Subcutaneous abdominal adipose tissue (tissue), 5 donors: Measurements from ENCODE around the gene ADM2.
A peak's percentile ranks its signal among the peaks of the same experiment; 100 is the strongest.

Experiments
- H3K27ac ChIP-seq: one replicate; pipeline ENCODE4 v1.7.0; 2013; ENCODE audit warnings: low read depth, mild to moderate bottlenecking, inconsistent platforms, low read length, moderate library complexity
- H3K27me3 ChIP-seq, 5 donors: one replicate each; pipeline ENCODE4 v1.7.0; 2013; ENCODE audit warnings: low read length in 5 of 5, inconsistent platforms in 1 of 5; ENCODE audit not compliant: control insufficient read depth in 5 of 5, insufficient read depth in 4 of 5
- H3K36me3 ChIP-seq, 5 donors: one replicate each; pipeline ENCODE4 v1.7.0; 2013; ENCODE audit warnings: low read length in 5 of 5; ENCODE audit not compliant: control insufficient read depth in 5 of 5, insufficient read depth in 5 of 5
- H3K4me1 ChIP-seq, 5 donors: one replicate each; pipeline ENCODE4 v1.7.0; 2013; ENCODE audit warnings: low read length in 5 of 5, mild to moderate bottlenecking in 3 of 5, moderate library complexity in 1 of 5; ENCODE audit not compliant: control insufficient read depth in 5 of 5, insufficient read depth in 5 of 5
- H3K4me3 ChIP-seq, 5 donors: one replicate each; pipeline ENCODE4 v1.7.0; 2013; ENCODE audit warnings: low read length in 5 of 5, low read depth in 1 of 5
- H3K9ac ChIP-seq, 5 donors: one replicate each; pipeline ENCODE4 v1.7.0; 2013; ENCODE audit warnings: low read length in 5 of 5, mild to moderate bottlenecking in 4 of 5, moderate library complexity in 3 of 5
- H3K9me3 ChIP-seq, 5 donors: one replicate each; pipeline ENCODE4 v1.7.0; 2013; ENCODE audit warnings: low read length in 5 of 5; ENCODE audit not compliant: control insufficient read depth in 5 of 5
- donor health status: healthy.
- donor health status: healthy.
- donor health status: healthy.
- donor health status: healthy.
- donor health status: healthy.

The ADM2 gene

DNA sequence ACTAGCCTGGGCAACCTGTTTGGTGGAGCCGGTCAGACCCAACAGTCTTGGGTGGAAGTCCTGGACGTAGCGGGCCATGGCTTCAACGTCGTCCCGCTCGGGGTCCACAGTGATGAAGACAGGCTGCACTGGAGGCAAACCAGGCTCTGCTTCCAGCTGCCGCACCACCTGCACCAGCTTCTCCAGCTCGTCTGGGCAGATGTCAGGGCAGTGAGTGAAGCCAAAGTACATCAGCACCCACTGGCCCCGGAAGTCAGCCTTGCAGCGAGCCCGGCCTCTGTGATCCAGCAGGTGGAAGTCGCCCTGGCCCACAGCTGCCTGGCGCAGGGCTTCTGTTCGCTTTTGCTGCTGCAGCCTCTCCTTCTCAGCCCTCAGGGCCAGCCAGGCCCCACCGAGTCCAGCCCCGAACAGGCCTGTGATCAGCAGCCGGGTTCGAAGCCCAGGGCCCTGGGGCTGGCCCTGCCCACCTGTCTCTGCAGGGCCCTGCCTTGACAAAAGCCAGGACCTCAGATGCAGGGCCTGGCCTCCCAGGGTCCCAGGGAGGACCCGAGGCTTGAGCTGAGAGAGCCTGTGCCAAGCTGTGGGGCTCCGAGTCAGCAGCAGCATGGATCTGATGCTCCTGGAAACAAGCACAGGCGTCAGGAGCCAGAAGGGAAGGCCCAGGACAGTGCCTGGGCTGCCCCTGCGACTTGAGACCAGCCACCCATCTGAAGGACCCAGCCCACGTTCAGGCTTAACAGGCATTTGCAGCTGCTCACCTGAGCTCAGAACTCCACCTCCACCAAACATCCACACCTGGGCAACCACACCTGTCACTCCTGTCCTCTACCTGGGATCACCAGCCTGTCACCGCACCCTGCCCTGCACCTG, 42.7 kb downstream of the ADM2 start:
- peak overlapping the region; percentile 95 for H3K27ac ChIP-seq
- peaks cover 7 to 49% (median 34%) of the 10 kb centered on the region in 5 donors for H3K4me1 ChIP-seq
- peak overlapping the region; percentile 66 to 78 (median 68) for H3K4me3 ChIP-seq
- H3K36me3 ChIP-seq, result peaks cover 0 to 43% (median 39%) of the 10 kb centered on the region in 5 donors
- no peaks in the 10 kb centered on the region for H3K27me3 ChIP-seq
- H3K9me3 ChIP-seq, result no peaks in the 10 kb centered on the region
- peak overlapping the region in 3 of 5 donors; percentile 71 to 84 (median 73) for H3K9ac ChIP-seq

DNA sequence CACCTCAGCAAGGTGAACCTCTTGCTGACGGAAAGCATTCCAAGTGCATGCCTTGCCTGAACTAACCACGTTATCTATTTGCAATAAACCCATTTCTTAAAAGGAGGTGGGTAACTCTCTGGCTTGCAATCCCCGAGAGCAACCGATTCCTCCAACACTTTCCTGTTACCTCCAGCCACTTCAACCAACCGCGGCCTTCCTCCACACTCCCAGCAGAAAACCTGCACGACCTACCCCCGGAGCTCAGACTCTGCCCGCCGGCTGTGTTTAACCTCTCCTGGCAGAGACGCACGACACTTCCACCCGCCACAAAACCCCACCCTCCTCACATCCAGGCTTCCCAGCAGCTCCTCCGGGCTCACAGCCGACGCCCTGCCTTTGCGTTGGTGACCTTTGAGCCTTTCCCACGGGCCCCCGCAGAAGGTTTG, 43.3 kb downstream of the ADM2 start:
- no peaks in the 10 kb centered on the region for H3K27me3 ChIP-seq
- no peaks in the 10 kb centered on the region for H3K9me3 ChIP-seq
- peaks cover 0 to 37% (median 32%) of the 10 kb centered on the region in 5 donors for H3K36me3 ChIP-seq
- peak overlapping the region; percentile 95 for H3K27ac ChIP-seq
- H3K4me3 ChIP-seq, result peak overlapping the region; percentile 66 to 78 (median 68)
- H3K9ac ChIP-seq, result peak overlapping the region; percentile 26 to 84 (median 73)
- peaks cover 7 to 56% (median 40%) of the 10 kb centered on the region in 5 donors for H3K4me1 ChIP-seq

DNA sequence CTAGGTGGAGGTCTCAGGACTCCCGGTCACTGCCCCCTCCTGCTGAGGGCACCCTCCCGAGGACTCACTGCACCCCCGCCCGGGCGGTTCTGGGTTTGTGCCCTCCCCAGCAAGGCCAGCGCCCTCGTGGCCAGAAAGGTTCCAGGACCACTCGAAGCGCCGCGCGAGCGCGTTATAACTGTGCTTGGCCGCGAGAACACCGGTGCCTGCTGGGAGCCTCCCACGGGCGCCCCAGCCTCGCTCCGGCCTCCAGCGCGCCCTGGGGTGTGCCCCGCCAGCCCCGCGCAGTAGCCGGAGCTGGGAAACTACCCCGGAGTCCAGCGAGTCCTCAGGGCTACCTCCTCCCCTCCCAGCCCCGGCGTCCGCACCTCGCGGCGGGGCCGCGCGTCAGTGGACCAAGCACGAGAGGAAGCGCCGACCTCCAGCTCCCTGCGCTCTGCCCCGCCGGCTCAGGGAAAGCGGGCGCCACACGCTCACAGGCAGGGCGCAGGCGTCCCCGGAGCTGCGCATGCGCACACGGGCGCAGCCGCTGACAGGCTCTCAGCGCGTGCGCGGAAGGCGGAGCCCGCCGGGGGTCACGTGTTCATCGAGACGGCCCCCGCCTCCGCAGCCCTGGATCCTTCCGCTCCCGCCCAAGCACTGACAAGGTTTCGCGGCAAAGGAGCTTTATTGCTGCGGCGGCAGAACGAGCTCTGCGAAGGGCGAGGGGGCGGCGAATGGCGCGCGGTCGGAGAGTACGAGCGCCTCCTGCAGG, 43.9 kb downstream of the ADM2 start, which contains the start of gene SCO2:
Gene SCO2 (minus strand): TSS at position 495 of the 754 bp plus-strand sequence. CDS start 1,187 bp downstream, outside the sequence.
- Histone ChIP-seq H3K9ac (peak within 1 kb of the TSS; percentile 26 to 92 (median 74)), H3K9me3 (no peaks in the 10 kb centered on the region), H3K4me3 (peak within 1 kb of the TSS; percentile 66 to 78 (median 68)), H3K36me3 (peaks cover 0 to 36% (median 32%) of the 10 kb centered on the region in 5 donors), H3K27ac (peak within 1 kb of the TSS; percentile 95), H3K27me3 (no peaks in the 10 kb centered on the region), H3K4me1 (peaks cover 7 to 59% (median 41%) of the 10 kb centered on the region in 5 donors)

DNA sequence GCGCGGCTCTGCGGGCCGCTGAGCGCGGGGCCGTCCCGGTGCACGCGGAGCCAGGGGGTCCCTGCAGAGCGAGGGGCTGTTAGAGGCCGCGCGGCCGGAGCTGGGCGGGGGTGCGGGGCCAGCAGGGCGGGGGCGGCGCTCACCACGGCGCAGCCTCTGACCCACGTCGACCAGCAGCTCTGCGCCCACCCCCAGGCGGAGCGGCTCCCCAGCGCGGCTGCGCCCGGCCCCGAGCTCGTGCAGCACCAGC, 44.4 kb downstream of the ADM2 start:
- H3K27me3 ChIP-seq, result no peaks in the 10 kb centered on the region
- peaks cover 7 to 63% (median 45%) of the 10 kb centered on the region in 5 donors for H3K4me1 ChIP-seq
- H3K36me3 ChIP-seq, result peaks cover 0 to 35% (median 32%) of the 10 kb centered on the region in 5 donors
- peak overlapping the region in 4 of 5 donors; percentile 66 to 78 (median 68) for H3K4me3 ChIP-seq
- peak overlapping the region in 4 of 5 donors; percentile 71 to 92 (median 73) for H3K9ac ChIP-seq
- H3K9me3 ChIP-seq, result no peaks in the 10 kb centered on the region
- peak overlapping the region; percentile 95 for H3K27ac ChIP-seq

DNA sequence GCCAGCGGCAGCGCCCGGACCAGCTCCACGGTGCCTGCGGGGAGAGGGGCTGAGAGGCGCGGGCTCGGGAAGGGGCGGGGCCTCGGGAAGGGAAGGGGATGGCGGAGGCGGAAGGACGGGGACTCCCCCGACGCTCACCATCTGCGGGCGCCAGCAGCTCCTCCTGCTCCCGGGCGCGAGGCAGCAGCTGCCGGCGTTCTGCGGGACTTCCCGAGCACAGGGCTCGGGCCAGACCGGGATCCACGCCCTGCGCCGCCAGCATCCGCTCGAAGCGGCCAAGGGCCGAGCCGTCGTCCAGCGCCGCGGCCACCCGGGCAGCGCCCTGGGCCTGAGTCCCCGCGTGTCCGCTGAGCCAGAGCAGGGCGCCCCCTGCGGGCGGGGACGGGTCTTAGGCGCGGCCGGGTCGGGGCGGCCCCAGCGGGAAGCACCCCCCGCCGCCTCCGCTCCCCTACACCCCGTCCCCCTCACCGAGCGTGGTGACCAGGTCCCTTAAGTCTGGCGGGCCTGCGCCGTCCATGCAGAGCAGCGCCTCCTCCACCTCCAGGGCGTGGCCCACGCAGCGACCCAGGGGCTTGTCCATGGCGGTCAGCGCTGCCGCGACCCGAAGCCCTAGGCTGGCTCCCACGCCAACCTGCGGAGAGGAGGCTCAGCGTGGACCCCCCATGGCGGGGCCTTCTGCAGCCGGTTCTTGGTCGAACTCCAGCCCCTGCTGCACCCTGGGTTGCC, 44.9 kb downstream of the ADM2 start:
- Histone ChIP-seq H3K4me1 (peaks cover 7 to 68% (median 49%) of the 10 kb centered on the region in 5 donors), H3K4me3 (peak overlapping the region; percentile 61 to 78 (median 67)), H3K9me3 (no peaks in the 10 kb centered on the region), H3K27ac (peak overlapping the region; percentile 95), H3K9ac (peak overlapping the region in 4 of 5 donors; percentile 71 to 92 (median 78)), H3K27me3 (no peaks in the 10 kb centered on the region), H3K36me3 (peaks cover 0 to 30% (median 27%) of the 10 kb centered on the region in 5 donors)

DNA sequence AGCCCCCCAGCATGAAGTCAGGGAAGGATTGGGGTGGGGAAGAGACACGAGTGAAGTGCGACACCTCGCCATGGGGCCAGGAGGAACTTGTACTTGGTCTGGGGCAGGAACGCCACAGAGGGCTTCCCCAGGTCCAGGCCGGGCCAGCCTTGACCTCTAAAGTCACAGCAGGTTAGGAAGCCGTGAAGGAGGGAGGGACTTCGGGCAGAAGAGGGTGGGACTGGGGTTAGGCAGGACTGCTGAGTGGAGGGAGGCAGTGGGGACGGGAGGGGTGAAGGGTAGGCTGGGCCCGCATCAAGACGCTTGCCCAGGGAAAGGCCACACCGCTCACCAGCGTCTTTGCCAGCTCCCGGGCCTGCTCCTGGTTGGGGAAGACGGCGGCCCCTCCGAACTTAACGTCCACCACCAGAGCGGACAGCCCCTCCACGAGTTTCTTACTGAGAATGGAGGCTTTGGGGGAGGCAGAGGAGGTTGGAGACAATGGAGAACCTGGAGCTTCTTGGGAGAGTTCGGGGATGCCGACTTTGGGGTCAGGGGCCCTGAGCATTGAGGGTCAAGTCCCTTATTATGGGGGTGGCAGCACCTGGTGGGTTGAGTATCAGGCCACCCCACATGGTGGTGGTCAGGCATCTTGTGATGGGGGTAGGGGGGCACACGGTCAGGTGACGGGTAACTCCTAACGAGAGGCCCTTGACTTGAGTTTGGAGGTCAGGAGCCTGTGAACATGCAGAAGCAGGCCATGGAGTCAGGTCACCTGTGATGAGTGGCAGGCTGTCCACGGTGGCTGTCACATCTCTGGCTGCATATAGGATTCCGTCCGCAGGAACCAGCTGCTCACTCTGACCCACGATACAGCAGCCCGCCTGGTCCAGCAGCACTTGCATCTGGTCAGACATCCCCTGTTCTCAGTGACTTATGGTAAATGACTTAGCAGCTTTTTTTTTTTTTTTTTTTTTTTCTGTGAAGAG, 45.8 kb downstream of the ADM2 start:
- peaks cover 7 to 76% (median 54%) of the 10 kb centered on the region in 5 donors for H3K4me1 ChIP-seq

DNA sequence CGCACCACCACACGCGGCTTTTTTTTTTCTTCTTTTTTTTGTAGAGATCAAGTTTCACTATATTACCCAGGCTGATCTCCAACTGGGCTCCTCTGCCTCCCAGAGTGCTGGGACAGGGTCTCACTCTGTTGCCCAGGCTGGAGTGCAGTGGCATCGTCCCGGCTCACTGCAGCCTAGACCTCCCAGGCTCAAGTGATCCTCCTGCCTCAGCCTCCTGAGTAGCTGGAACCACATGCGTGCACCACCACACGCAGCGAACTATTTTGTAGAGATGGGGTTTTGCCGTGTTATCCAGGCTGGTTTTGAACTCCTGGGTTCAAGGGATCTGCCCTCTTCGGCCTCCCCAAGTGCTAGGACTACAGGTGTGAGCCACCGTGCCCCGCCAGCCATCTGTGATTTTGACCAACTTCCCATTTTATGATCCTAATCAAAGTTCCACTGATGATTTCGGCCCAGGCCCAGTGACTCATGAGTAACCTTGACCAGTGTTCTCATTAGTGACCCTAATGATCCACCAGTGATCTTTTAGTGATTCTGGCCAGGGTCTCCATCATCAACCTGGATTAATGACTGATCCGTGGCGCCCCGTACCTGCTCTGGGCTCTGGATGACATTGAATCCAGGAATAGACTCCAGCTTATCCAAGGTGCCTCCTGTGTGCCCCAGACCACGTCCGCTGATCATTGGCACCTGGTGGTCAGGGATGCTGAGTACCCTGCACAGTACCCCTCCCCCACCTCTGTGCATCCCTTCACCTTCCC, 46.8 kb downstream of the ADM2 start:
- Histone ChIP-seq H3K27me3 (no peaks in the 10 kb centered on the region), H3K9ac (peak overlapping the region in 2 of 5 donors; percentile 6 to 93), H3K9me3 (no peaks in the 10 kb centered on the region), H3K36me3 (peaks cover 0 to 12% (median 8%) of the 10 kb centered on the region in 5 donors), H3K4me1 (peaks cover 10 to 84% (median 57%) of the 10 kb centered on the region in 5 donors), H3K4me3 (peak overlapping the region in 4 of 5 donors; percentile 71 to 85 (median 74)), H3K27ac (peak overlapping the region; percentile 95)

More for the DNA sequence above, 45.8 kb downstream of the ADM2 start:
- H3K9me3 ChIP-seq, result no peaks in the 10 kb centered on the region
- peak overlapping the region in 4 of 5 donors; percentile 67 to 92 (median 78) for H3K9ac ChIP-seq
- no peaks in the 10 kb centered on the region for H3K27me3 ChIP-seq
- H3K4me3 ChIP-seq, result peak overlapping the region; percentile 61 to 78 (median 67)
- peaks cover 0 to 22% (median 18%) of the 10 kb centered on the region in 5 donors for H3K36me3 ChIP-seq
- H3K27ac ChIP-seq, result peak overlapping the region; percentile 95

DNA sequence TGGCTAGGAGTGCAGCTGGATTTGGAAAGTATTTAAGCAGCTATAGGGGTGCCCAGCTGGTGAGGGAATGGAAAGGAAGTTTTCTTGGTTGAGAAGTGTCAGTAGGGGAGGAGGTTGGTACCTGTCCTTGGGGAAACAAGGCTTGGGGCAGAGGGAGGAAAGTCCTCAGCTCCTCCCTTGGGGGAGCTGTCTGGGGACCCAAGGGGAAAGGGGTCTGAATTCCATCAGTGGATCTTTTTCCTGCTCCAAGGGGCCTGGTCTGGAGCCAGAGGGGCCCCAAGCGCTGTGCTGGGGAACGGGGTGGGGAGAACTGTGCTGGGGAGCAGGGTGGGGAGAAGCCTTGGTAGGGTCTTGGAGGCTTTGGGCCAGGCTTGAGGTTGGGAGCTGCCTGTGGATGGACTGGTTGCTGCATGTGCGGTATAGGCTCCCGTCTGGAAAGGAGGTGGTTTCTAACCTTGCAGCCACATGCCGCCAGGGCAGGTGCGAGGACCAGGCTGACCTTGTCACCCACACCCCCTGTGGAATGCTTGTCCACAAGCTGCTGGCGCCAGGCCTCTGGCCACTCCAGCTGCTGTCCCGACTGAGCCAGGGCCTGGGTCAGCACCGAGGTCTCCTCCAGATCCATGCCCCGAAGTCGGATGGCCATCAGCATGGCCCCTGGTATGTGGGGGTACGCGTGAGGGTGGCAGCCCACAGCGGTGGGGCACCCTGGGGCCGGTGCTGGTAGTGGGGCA, 47.5 kb downstream of the ADM2 start:
- Histone ChIP-seq H3K4me3 (peak overlapping the region in 4 of 5 donors; percentile 71 to 85 (median 74)), H3K9ac (peak overlapping the region; percentile 38 to 93 (median 87))

More for the DNA sequence above, 47.5 kb downstream of the ADM2 start:
- peaks cover 0 to 4% (median 1%) of the 10 kb centered on the region in 5 donors for H3K36me3 ChIP-seq
- no peaks in the 10 kb centered on the region for H3K27me3 ChIP-seq
- H3K9me3 ChIP-seq, result no peaks in the 10 kb centered on the region
- peak overlapping the region; percentile 95 for H3K27ac ChIP-seq
- peaks cover 10 to 86% (median 57%) of the 10 kb centered on the region in 5 donors for H3K4me1 ChIP-seq
